T-cell (primary cell): ENCODE results near the gene IFIT2. TPM values are rescaled to one million over a fixed set of nuclear protein-coding genes. Genes with fewer than 3 reads are reported as not detected.

ENCODE experiments used
- ATAC-seq, 4 experiments: fragments of 200-7000 bp in 3 of 4; fragments of 150-1000 bp in 1 of 4; cut with Tn5 transposase; replicated peaks in 1 of 4; 1 replicate in 3 of 4; 2 replicates in 1 of 4; pipeline ENCODE4 v1.10.0; 2021; ENCODE audit warnings: moderate library complexity in 3 of 4, mild to moderate bottlenecking in 2 of 4, moderate number of reproducible peaks in 1 of 4
- CTCF ChIA-PET, 2 donors: fragments of 300-600 bp; sonication (Branson Sonifier 250); formaldehyde crosslinking; loops; one replicate each; lab custom pipeline; 2022; ENCODE audit warnings: antibody characterized with exemption in 2 of 2; lab: Charles Lee
- POLR2A ChIA-PET, 2 donors: fragments of 300-600 bp; sonication (Branson Sonifier 250); formaldehyde crosslinking; loops; one replicate each; lab custom pipeline; 2022; ENCODE audit warnings: antibody characterized with exemption in 2 of 2; lab: Charles Lee
- DNase-seq, 35 experiments: peaks; one replicate each; pipeline versions ENCODE4 v3.0.0 to v3.0.0-alpha.2; 2013 to 2023
- H3K27ac ChIP-seq: one replicate; pipeline ENCODE4 v1.5.1; 2013; ENCODE audit warnings: low read length
- H3K27me3 ChIP-seq, 2 experiments: replicated peaks in 1 of 2; 1 replicate in 1 of 2; 2 replicates in 1 of 2; pipeline versions ENCODE4 v1.6.1 to v1.7.0; 2013; ENCODE audit warnings: low read length in 1 of 2, mixed read lengths in 1 of 2; ENCODE audit not compliant: control insufficient read depth in 2 of 2, insufficient read depth in 2 of 2; ENCODE audit errors: extremely low read depth in 1 of 2
- H3K36me3 ChIP-seq, 2 donors: 1 replicate in 1 of 2; 2 replicates in 1 of 2; pipeline versions ENCODE4 v1.6.1 to v1.7.0; 2013; ENCODE audit warnings: low read length in 1 of 2; ENCODE audit not compliant: control insufficient read depth in 2 of 2, insufficient read depth in 1 of 2; ENCODE audit errors: extremely low read depth in 1 of 2
- H3K4me1 ChIP-seq, 2 experiments: 1 replicate in 1 of 2; 2 replicates in 1 of 2; pipeline versions ENCODE4 v1.6.1 to v1.7.0; 2013; ENCODE audit warnings: low read length in 2 of 2, mixed read lengths in 1 of 2; ENCODE audit not compliant: insufficient read depth in 2 of 2, control insufficient read depth in 1 of 2; ENCODE audit errors: extremely low read depth in 1 of 2
- H3K4me3 ChIP-seq, 2 donors: 1 replicate in 1 of 2; 2 replicates in 1 of 2; pipeline versions ENCODE4 v1.5.1 to v1.7.0; 2013; ENCODE audit warnings: mild to moderate bottlenecking in 2 of 2, low read length in 1 of 2, moderate library complexity in 1 of 2; ENCODE audit not compliant: control insufficient read depth in 1 of 2; ENCODE audit errors: extremely low read depth in 1 of 2
- H3K9me3 ChIP-seq: 2 replicates; pipeline ENCODE4 v1.7.0; 2013
- H3K27ac Mint-ChIP-seq, 2 donors: one replicate each; pipeline ENCODE4 v1.8.0; 2020 to 2021; ENCODE audit warnings: mild to moderate bottlenecking in 2 of 2, mixed read lengths in 2 of 2
- H3K27me3 Mint-ChIP-seq, 2 donors: one replicate each; pipeline ENCODE4 v1.8.0; 2021 to 2022; ENCODE audit warnings: mixed read lengths in 2 of 2
- H3K36me3 Mint-ChIP-seq: one replicate; pipeline ENCODE4 v1.8.0; 2021; ENCODE audit warnings: mixed read lengths
- H3K4me1 Mint-ChIP-seq, 3 donors: one replicate each; pipeline ENCODE4 v1.8.0; 2020 to 2022; ENCODE audit warnings: mixed read lengths in 3 of 3, mild to moderate bottlenecking in 1 of 3
- H3K4me3 Mint-ChIP-seq, 3 donors: one replicate each; pipeline ENCODE4 v1.8.0; 2020 to 2022; ENCODE audit warnings: mild to moderate bottlenecking in 3 of 3, mixed read lengths in 3 of 3, moderate library complexity in 3 of 3
- H3K9me3 Mint-ChIP-seq, 3 donors: one replicate each; pipeline ENCODE4 v1.8.0; 2020 to 2022; ENCODE audit warnings: mixed read lengths in 3 of 3
- WGBS: methylation state at CpG from one replicate; pipeline ENCODE4 v1.1.5; 2013; ENCODE audit warnings: missing lambda C conversion rate; ENCODE audit not compliant: insufficient coverage; 5-methylcytosine and 5-hydroxymethylcytosine counted together
- total RNA-seq, 35 experiments: library from RNA in 6 of 35; stranded (reverse) in 6 of 35; fragments of 120-200 nt in 1 of 35; gene quantifications; one replicate each; pipeline versions ENCODE4 v1.2.1 to v1.2.4 and lab custom pipeline; 2013 to 2026

Gene IFIT2
- total RNA-seq, 5 donors from 2014 or later (not counting 1 experiment from before 2014, with no cell fraction given): 6.4 to 13.9 (median 6.8) TPM

- Mint-ChIP-seq H3K36me3 (peaks cover 53% of the 10 kb centered on the region), H3K4me1 (peaks cover 34 to 57% (median 43%) of the 10 kb centered on the region in 3 donors), H3K4me3 (peak overlapping the region; percentile 85 to 96 (median 88)), H3K27ac (peak overlapping the region; percentile 29 to 99), H3K27me3 (no peaks in the 10 kb centered on the region), H3K9me3 (peaks cover 13 to 20% (median 17%) of the 10 kb centered on the region in 3 donors)
- H3K9me3 ChIP-seq: no peaks in the 10 kb centered on the region
- POLR2A ChIA-PET: interaction anchor here in 1 of 2 donors (0.6 to 2.2 kb wide), 3 partner anchors 12 to 89 kb away, joined by 3 to 10 read pairs (median 3); partner anchors contain the start of genes IFIT1 and IFIT3
- H3K27ac ChIP-seq: no peak overlapping the region
- DNase-seq (no peak), ATAC-seq (no peak)
- H3K36me3 ChIP-seq: peaks cover 7 to 23% of the 10 kb centered on the region in 2 donors
- H3K4me1 ChIP-seq: peaks cover 22% of the 10 kb centered on the region in 2 experiments
- no peaks in the 10 kb centered on the region for H3K27me3 ChIP-seq
- 60% methylated on average over 1 of the region's 2 CpGs for WGBS
- peak overlapping the region in 1 of 2 donors; percentile 64 for H3K4me3 ChIP-seq
- CTCF ChIA-PET: interaction anchor here (0.6 to 1.9 kb wide), 5 partner anchors 29 to 111 kb away, joined by 3 to 15 read pairs (median 4); partner anchors contain the start of gene IFIT5 (in 1 of the 2)
Measured at GRCh38 chr10:89303161-89303560, 1.3 kb downstream of the IFIT2 start.

- Mint-ChIP-seq H3K4me1 (peaks cover 34 to 54% (median 43%) of the 10 kb centered on the region in 3 donors), H3K36me3 (peaks cover 55% of the 10 kb centered on the region), H3K27ac (peak overlapping the region in 1 of 2 donors; percentile 48), H3K27me3 (no peaks in the 10 kb centered on the region), H3K4me3 (peak overlapping the region; percentile 85 to 96 (median 88)), H3K9me3 (peaks cover 13 to 17% (median 15%) of the 10 kb centered on the region in 3 donors)
- Histone ChIP-seq H3K27me3 (no peaks in the 10 kb centered on the region), H3K9me3 (no peaks in the 10 kb centered on the region), H3K4me1 (peaks cover 22% of the 10 kb centered on the region in 2 experiments), H3K36me3 (peaks cover 7 to 26% of the 10 kb centered on the region in 2 donors), H3K27ac (no peak overlapping the region), H3K4me3 (no peak overlapping the region)
- no peak for DNase-seq
- ATAC-seq: no peak
- ChIA-PET CTCF (interaction anchor here (0.6 to 1.1 kb wide), 4 partner anchors 28 to 66 kb away, joined by 3 to 12 read pairs (median 4); no protein-coding TSS in a partner anchor), POLR2A (interaction anchor here in 1 of 2 donors (0.6 kb wide), 2 partner anchors 11 to 69 kb away, joined by 3 to 7 read pairs; no protein-coding TSS in a partner anchor)
- 100% methylated on average over 4 of the region's 4 CpGs for WGBS
Measured at GRCh38 chr10:89304026-89304425, 2.2 kb downstream of the IFIT2 start.

GRCh38 chr10:89304446-89304845, 2.6 kb downstream of the IFIT2 start:
- no peak overlapping the region for H3K4me3 ChIP-seq

GRCh38 chr10:89304925-89305324, 3.1 kb downstream of the IFIT2 start:
- Histone ChIP-seq H3K4me1 (peaks cover 22% of the 10 kb centered on the region in 2 experiments), H3K36me3 (peaks cover 7 to 26% of the 10 kb centered on the region in 2 donors), H3K27me3 (no peaks in the 10 kb centered on the region), H3K4me3 (no peak overlapping the region), H3K27ac (no peak overlapping the region), H3K9me3 (no peaks in the 10 kb centered on the region)
- peaks cover 59% of the 10 kb centered on the region for H3K36me3 Mint-ChIP-seq
- no peak overlapping the region for H3K4me3 Mint-ChIP-seq
- ATAC-seq (no peak), DNase-seq (no peak)
- H3K27ac Mint-ChIP-seq: no peak overlapping the region
- POLR2A ChIA-PET: interaction anchor here (0.7 to 0.8 kb wide), 2 partner anchors 89 to 1857 kb away, joined by 3 to 4 read pairs; no protein-coding TSS in a partner anchor
- H3K27me3 Mint-ChIP-seq: no peaks in the 10 kb centered on the region
- CTCF ChIA-PET: no interaction called here
- H3K9me3 Mint-ChIP-seq: peaks cover 10 to 15% (median 12%) of the 10 kb centered on the region in 3 donors
- peaks cover 34 to 50% (median 43%) of the 10 kb centered on the region in 3 donors for H3K4me1 Mint-ChIP-seq

More at GRCh38 chr10:89304446-89304845, 2.6 kb downstream of the IFIT2 start:
- no peak for DNase-seq
- ChIA-PET CTCF (interaction anchor here in 1 of 2 donors (1.0 kb wide), 1 partner anchor 27 kb away, joined by 3 read pairs; no protein-coding TSS in a partner anchor), POLR2A (interaction anchor here in 1 of 2 donors (0.7 kb wide), 1 partner anchor 1858 kb away, joined by 3 read pairs; no protein-coding TSS in a partner anchor)
- peaks cover 7 to 26% of the 10 kb centered on the region in 2 donors for H3K36me3 ChIP-seq
- peaks cover 11 to 17% (median 12%) of the 10 kb centered on the region in 3 donors for H3K9me3 Mint-ChIP-seq
- H3K36me3 Mint-ChIP-seq: peaks cover 56% of the 10 kb centered on the region
- peak overlapping the region; percentile 10 to 88 (median 85) for H3K4me3 Mint-ChIP-seq
- H3K9me3 ChIP-seq: no peaks in the 10 kb centered on the region
- H3K27ac ChIP-seq: no peak overlapping the region
- no peaks in the 10 kb centered on the region for H3K27me3 ChIP-seq
- peak overlapping the region in 1 of 2 donors; percentile 3 for H3K27ac Mint-ChIP-seq
- H3K4me1 Mint-ChIP-seq: peaks cover 34 to 51% (median 43%) of the 10 kb centered on the region in 3 donors
- WGBS: no CpG with 5 or more reads among the region's 2 CpGs
- H3K27me3 Mint-ChIP-seq: no peaks in the 10 kb centered on the region
- no peak for ATAC-seq
- peaks cover 22% of the 10 kb centered on the region in 2 experiments for H3K4me1 ChIP-seq

GRCh38 chr10:89305766-89306433, 4.1 kb downstream of the IFIT2 start:
- Mint-ChIP-seq H3K27ac (no peak overlapping the region), H3K36me3 (peaks cover 62% of the 10 kb centered on the region), H3K9me3 (peaks cover 10 to 15% (median 12%) of the 10 kb centered on the region in 3 donors), H3K4me1 (peaks cover 30 to 45% (median 40%) of the 10 kb centered on the region in 3 donors), H3K4me3 (no peak overlapping the region), H3K27me3 (no peaks in the 10 kb centered on the region)
- CTCF ChIA-PET: no interaction called here
- Histone ChIP-seq H3K27me3 (no peaks in the 10 kb centered on the region), H3K4me3 (no peak overlapping the region), H3K36me3 (peaks cover 7 to 26% of the 10 kb centered on the region in 2 donors), H3K9me3 (no peaks in the 10 kb centered on the region), H3K27ac (no peak overlapping the region), H3K4me1 (peaks cover 19% of the 10 kb centered on the region in 2 experiments)
- POLR2A ChIA-PET: interaction anchor here in 1 of 2 donors (0.8 kb wide), 1 partner anchor 26 kb away, joined by 4 read pairs; no protein-coding TSS in a partner anchor
- DNase-seq (no peak), ATAC-seq (no peak)
- 98% methylated on average over 7 of the region's 9 CpGs for WGBS
